Measurements from ENCODE around the gene ID4. TPM values are rescaled to one million over a fixed set of nuclear protein-coding genes. Genes with fewer than 3 reads are reported as not detected.

Gene ID4
- total RNA-seq, 3 donors from 2014 or later (not counting 1 experiment from before 2014, with no cell fraction given): not detected

GRCh38 chr6:19833947-19834346 lies 3.2 kb upstream of the ID4 start:
- H3K36me3 Mint-ChIP-seq: no peaks in the 10 kb centered on the region
- no peak overlapping the region for H3K27ac Mint-ChIP-seq
- peaks cover 0 to 4% of the 10 kb centered on the region in 2 donors for H3K4me1 Mint-ChIP-seq
- TF ChIP-seq CTCF (IDR thresholded peaks at IDR 0.05): no peak
- DNase-seq (no peak), ATAC-seq (no peak)
- H3K27ac ChIP-seq (ENCODE audit: low read length): no peak overlapping the region
- no peak overlapping the region for H3K4me3 ChIP-seq (ENCODE audit: low read length)
- intact Hi-C loops (cut with micrococcal nuclease): no loop called here
- H3K36me3 ChIP-seq (ENCODE audit: control insufficient read depth, insufficient read depth, low read length): no peaks in the 10 kb centered on the region
- peaks cover 28 to 56% of the 10 kb centered on the region in 2 donors for H3K27me3 Mint-ChIP-seq (ENCODE audit: low read depth in 2 of 2)
- H3K9me3 Mint-ChIP-seq: no peaks in the 10 kb centered on the region
- peaks cover 10% of the 10 kb centered on the region for H3K4me1 ChIP-seq (ENCODE audit: control insufficient read depth, insufficient read depth, low read length)
- H3K9me3 ChIP-seq (ENCODE audit: control insufficient read depth, insufficient read depth, low read length): no peaks in the 10 kb centered on the region
- H3K4me3 Mint-ChIP-seq: no peak overlapping the region
- H3K27me3 ChIP-seq (ENCODE audit: control insufficient read depth, insufficient read depth, low read length): peaks cover 29% of the 10 kb centered on the region
- 78% methylated on average over 5 of the region's 5 CpGs for WGBS (ENCODE audit: insufficient coverage)

DNA sequence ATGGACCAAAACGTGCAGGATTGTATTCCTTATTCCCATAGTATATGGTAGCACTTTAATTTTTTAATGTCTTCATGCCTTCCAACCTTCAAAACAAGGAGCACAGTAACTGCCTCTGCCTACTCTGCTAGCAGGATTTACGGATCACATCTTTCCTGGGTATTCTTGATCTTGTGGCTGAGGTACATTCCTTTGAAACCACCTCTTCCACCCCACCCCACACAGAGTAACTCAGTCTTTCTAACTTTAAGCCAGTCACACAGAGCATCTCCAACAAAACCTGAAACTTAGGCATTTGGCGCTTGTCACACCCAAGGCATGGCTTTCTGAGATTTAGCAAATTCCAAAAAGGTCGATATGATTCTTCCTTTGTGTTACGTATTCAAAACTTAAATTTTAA lies 2.3 kb upstream of the ID4 start:
- no peak overlapping the region for H3K4me3 ChIP-seq (ENCODE audit: low read length)
- H3K36me3 Mint-ChIP-seq: no peaks in the 10 kb centered on the region
- H3K27ac Mint-ChIP-seq: no peak overlapping the region
- peaks cover 33 to 65% of the 10 kb centered on the region in 2 donors for H3K27me3 Mint-ChIP-seq (ENCODE audit: low read depth in 2 of 2)
- WGBS (ENCODE audit: insufficient coverage): 77% methylated on average over 5 of the region's 5 CpGs
- peaks cover 0 to 4% of the 10 kb centered on the region in 2 donors for H3K4me1 Mint-ChIP-seq
- H3K27ac ChIP-seq (ENCODE audit: low read length): no peak overlapping the region
- no peak overlapping the region for H3K4me3 Mint-ChIP-seq
- H3K36me3 ChIP-seq (ENCODE audit: control insufficient read depth, insufficient read depth, low read length): no peaks in the 10 kb centered on the region
- no peak for TF ChIP-seq CTCF (IDR thresholded peaks at IDR 0.05)
- no peaks in the 10 kb centered on the region for H3K9me3 ChIP-seq (ENCODE audit: control insufficient read depth, insufficient read depth, low read length)
- DNase-seq (no peak), ATAC-seq (no peak)
- H3K9me3 Mint-ChIP-seq: no peaks in the 10 kb centered on the region
- H3K4me1 ChIP-seq (ENCODE audit: control insufficient read depth, insufficient read depth, low read length): peaks cover 12% of the 10 kb centered on the region
- peaks cover 37% of the 10 kb centered on the region for H3K27me3 ChIP-seq (ENCODE audit: control insufficient read depth, insufficient read depth, low read length)
- intact Hi-C loops (cut with micrococcal nuclease): no loop called here

DNA sequence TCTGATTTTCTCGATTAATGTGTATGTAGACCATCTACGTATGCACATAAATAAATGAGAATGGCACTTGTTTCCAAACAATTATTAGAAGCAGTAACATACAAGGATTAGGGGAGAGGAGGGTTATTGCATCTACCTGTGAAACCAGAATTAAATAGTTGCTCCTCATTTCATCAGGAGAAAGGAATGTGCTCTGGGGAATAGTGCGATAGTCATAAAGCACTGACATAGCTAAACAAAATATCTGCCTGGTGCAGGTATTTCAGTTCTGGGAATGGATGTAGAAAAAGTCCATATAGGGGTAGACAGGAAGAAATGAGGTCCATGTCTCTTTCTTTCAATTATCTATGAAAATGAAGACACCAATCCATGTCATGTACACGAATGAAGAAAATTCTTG lies 1.6 kb upstream of the ID4 start:
- no peak for ATAC-seq
- H3K4me3 ChIP-seq (ENCODE audit: low read length): no peak overlapping the region
- peaks cover 12% of the 10 kb centered on the region for H3K4me1 ChIP-seq (ENCODE audit: control insufficient read depth, insufficient read depth, low read length)
- H3K36me3 Mint-ChIP-seq: no peaks in the 10 kb centered on the region
- no peak overlapping the region for H3K27ac ChIP-seq (ENCODE audit: low read length)
- no peak overlapping the region for H3K4me3 Mint-ChIP-seq
- WGBS (ENCODE audit: insufficient coverage): 100% methylated on average over 2 of the region's 4 CpGs
- no peak overlapping the region for H3K27ac Mint-ChIP-seq
- no peaks in the 10 kb centered on the region for H3K9me3 ChIP-seq (ENCODE audit: control insufficient read depth, insufficient read depth, low read length)
- no peaks in the 10 kb centered on the region for H3K36me3 ChIP-seq (ENCODE audit: control insufficient read depth, insufficient read depth, low read length)
- TF ChIP-seq CTCF (IDR thresholded peaks at IDR 0.05): no peak
- H3K27me3 ChIP-seq (ENCODE audit: control insufficient read depth, insufficient read depth, low read length): peaks cover 38% of the 10 kb centered on the region
- H3K4me1 Mint-ChIP-seq: peaks cover 0 to 4% of the 10 kb centered on the region in 2 donors
- intact Hi-C loops (cut with micrococcal nuclease): no loop called here
- no peak for DNase-seq
- no peaks in the 10 kb centered on the region for H3K9me3 Mint-ChIP-seq
- H3K27me3 Mint-ChIP-seq (ENCODE audit: low read depth in 2 of 2): peaks cover 34 to 72% of the 10 kb centered on the region in 2 donors

All from natural killer cell (primary cell).